C4-2B (cell line): ENCODE data around the gene CACFD1.

Source experiments
- CTCF ChIP-seq: fragments of 450-650 bp; conservative IDR thresholded peaks from 2 replicates; pipeline ENCODE4 v1.5.1; 2017; ENCODE audit warnings: mild to moderate bottlenecking
- ZFX ChIP-seq: fragments of 450-650 bp; IDR thresholded peaks from 2 replicates; pipeline ENCODE4 v1.6.1; 2017

GRCh38 chr9:133491656-133491925 lies 31.8 kb downstream of the CACFD1 start:
- TF ChIP-seq CTCF = no peak
- TF ChIP-seq ZFX = no peak
